ENCODE measurements around the gene FHIT.

DNA sequence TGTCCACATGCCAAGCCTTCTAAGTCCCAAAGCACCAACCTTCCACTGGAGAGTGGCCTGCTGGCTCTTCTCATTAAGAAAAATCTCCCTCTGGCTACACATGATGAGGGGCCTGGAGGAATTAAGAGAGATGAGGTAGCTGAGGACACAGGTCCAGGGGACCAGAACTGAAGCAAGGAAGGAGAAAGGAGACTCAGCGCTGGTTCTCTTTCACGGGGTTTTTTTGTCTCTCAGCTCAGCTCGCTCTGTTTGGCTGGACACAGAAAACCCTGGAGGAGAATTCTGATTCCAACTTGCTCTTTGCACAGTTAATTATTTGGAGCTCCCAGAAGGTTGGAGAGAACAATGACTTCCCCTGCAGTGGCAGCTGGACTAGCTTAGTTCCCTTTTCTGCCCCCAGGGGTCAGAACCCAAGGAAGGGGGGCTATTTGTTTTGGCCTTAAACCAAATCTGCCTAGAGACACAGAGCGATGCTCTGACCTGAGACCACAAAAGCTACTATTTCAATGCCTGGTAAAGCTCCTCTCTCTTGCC is 507.6 kb downstream of the FHIT start:
- TF ChIP-seq, protein P1, sequence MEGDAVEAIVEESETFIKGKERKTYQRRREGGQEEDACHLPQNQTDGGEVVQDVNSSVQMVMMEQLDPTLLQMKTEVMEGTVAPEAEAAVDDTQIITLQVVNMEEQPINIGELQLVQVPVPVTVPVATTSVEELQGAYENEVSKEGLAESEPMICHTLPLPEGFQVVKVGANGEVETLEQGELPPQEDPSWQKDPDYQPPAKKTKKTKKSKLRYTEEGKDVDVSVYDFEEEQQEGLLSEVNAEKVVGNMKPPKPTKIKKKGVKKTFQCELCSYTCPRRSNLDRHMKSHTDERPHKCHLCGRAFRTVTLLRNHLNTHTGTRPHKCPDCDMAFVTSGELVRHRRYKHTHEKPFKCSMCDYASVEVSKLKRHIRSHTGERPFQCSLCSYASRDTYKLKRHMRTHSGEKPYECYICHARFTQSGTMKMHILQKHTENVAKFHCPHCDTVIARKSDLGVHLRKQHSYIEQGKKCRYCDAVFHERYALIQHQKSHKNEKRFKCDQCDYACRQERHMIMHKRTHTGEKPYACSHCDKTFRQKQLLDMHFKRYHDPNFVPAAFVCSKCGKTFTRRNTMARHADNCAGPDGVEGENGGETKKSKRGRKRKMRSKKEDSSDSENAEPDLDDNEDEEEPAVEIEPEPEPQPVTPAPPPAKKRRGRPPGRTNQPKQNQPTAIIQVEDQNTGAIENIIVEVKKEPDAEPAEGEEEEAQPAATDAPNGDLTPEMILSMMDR (IDR thresholded peaks at IDR 0.05) = no peak
- no peak for TF ChIP-seq POLR2A (IDR thresholded peaks at IDR 0.05)
- no peak for TF ChIP-seq EP300 (IDR thresholded peaks at IDR 0.05)

All from ovary (tissue), 3 donors.